ENCODE data around the gene ID3.

DNA sequence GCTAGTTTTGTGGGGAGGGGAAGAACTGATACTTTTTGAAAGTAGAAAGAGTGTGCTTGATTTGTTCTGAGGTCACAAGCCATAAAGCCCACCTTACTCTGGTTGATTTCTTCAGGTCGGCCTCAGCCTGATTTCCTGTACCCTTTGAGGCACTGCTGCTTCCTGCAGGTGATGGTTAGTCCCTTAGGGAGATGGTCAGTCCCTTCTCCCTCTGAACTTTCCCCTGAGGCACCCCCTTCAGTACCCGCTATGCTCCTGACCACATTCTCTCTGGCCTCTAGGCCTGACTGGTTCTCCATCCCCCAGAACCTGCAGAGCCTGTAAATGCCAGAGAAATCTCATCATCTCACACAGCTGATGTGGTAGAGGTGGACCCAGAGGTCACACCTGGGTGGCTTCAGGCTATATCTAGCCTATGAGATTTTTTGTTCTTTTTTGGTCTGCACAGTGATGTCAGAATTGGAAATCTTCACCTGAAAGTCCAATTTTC is 15.0 kb upstream of the ID3 start:
- TF ChIP-seq, protein P1, sequence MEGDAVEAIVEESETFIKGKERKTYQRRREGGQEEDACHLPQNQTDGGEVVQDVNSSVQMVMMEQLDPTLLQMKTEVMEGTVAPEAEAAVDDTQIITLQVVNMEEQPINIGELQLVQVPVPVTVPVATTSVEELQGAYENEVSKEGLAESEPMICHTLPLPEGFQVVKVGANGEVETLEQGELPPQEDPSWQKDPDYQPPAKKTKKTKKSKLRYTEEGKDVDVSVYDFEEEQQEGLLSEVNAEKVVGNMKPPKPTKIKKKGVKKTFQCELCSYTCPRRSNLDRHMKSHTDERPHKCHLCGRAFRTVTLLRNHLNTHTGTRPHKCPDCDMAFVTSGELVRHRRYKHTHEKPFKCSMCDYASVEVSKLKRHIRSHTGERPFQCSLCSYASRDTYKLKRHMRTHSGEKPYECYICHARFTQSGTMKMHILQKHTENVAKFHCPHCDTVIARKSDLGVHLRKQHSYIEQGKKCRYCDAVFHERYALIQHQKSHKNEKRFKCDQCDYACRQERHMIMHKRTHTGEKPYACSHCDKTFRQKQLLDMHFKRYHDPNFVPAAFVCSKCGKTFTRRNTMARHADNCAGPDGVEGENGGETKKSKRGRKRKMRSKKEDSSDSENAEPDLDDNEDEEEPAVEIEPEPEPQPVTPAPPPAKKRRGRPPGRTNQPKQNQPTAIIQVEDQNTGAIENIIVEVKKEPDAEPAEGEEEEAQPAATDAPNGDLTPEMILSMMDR (IDR thresholded peaks at IDR 0.05; ENCODE audit: low read depth, low read length): no peak
- TF ChIP-seq POLR2A (IDR thresholded peaks at IDR 0.05; ENCODE audit: extremely low read depth, insufficient read length) (no peak), MYC (IDR thresholded peaks at IDR 0.05; ENCODE audit: low read depth, low read length) (no peak)
- TF ChIP-seq, protein P2, sequence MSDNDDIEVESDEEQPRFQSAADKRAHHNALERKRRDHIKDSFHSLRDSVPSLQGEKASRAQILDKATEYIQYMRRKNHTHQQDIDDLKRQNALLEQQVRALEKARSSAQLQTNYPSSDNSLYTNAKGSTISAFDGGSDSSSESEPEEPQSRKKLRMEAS (IDR thresholded peaks at IDR 0.05; ENCODE audit: low read depth, low read length): no peak

Measured in NB4 (cell line).